LNCaP clone FGC (cell line): Measurements from ENCODE around the gene SMPD2.

ENCODE experiments used
- DNase-seq: peaks from one replicate; pipeline ENCODE4 v3.0.0-alpha.2; 2011; ENCODE audit warnings: low read depth
- H3K4me3 ChIP-seq: 2 replicates; pipeline ENCODE4 v1.5.1; 2011; ENCODE audit warnings: mild to moderate bottlenecking, low read depth, low read length, control low read depth
- TF ChIP-seq, protein P1 (sequence below): IDR thresholded peaks from 2 replicates; pipeline ENCODE4 v1.5.1; 2012; ENCODE audit warnings: mild to moderate bottlenecking; ENCODE audit not compliant: control insufficient read depth, insufficient read depth; ENCODE audit errors: extremely low read depth

SMPD2 gene

DNA sequence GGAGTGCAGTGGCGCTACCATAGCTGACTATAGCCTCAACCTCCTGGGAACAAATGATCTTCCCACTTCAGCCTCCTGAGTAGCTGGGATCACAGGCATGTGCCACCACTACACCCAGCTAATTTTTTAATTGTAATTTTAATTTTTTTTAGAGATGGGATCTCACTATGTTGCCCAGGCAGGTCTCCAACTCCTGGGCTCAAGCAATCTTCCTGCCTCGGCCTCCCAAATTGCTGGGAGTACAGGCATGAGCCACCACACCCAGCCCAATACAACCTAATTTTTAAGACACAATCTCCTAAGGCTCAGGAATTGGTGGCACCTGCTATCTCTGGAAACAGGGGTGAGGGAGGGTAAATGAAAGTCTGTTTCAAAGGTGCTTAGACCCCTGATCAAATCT, 36.7 kb downstream of the SMPD2 start:
- TF ChIP-seq, protein P1, sequence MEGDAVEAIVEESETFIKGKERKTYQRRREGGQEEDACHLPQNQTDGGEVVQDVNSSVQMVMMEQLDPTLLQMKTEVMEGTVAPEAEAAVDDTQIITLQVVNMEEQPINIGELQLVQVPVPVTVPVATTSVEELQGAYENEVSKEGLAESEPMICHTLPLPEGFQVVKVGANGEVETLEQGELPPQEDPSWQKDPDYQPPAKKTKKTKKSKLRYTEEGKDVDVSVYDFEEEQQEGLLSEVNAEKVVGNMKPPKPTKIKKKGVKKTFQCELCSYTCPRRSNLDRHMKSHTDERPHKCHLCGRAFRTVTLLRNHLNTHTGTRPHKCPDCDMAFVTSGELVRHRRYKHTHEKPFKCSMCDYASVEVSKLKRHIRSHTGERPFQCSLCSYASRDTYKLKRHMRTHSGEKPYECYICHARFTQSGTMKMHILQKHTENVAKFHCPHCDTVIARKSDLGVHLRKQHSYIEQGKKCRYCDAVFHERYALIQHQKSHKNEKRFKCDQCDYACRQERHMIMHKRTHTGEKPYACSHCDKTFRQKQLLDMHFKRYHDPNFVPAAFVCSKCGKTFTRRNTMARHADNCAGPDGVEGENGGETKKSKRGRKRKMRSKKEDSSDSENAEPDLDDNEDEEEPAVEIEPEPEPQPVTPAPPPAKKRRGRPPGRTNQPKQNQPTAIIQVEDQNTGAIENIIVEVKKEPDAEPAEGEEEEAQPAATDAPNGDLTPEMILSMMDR, result no peak
- H3K4me3 ChIP-seq, result no peak overlapping the region
- no peak for DNase-seq

DNA sequence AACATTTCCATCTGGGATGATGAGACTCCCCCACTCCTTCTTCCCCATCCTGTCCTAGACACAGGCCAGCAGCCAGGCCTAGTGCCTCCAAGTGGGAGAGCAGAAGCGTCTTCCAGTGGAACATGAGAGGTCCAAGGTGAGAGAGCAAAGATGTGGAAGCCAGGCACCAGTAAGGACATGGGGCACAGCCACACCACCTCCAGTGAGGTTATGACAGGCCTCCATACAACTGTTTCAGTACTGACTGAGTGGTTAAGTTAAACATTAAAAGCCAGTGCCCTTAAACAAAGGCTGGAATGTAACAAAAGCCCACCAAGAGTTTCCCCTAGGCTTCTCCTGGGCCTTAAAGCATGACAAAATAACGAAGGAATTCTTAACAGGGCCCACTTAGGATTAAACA, 37.2 kb downstream of the SMPD2 start:
- DNase-seq, result no peak
- H3K4me3 ChIP-seq, result no peak overlapping the region
- TF ChIP-seq, protein P1, result no peak

DNA sequence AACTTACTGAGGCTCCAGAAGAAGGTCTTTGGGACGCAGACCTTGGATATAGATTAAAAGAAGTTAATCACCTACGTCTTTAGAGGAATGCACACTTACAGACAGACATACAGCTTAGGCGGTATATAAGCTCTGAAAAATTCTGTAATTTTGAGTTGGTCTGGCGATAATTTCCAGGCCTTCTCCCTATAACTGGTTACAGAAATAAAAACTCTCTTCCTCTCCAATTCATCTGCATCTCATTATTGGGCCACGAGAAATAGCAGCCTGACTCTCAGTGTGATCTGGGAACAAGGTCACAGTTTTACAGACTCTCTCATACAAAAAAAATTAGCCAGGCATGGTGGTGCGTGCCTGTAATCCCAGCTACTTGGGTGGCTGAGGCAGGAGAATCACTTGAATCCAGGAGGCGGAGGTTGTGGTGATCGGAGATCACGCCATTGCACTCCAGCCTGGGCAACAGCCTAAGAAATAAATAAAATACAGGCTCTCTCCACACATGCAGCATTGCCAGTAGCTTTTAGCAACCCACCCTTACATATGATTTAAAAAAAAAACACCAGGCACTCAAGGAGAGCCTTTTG, 37.8 kb downstream of the SMPD2 start:
- DNase-seq, result no peak
- no peak overlapping the region for H3K4me3 ChIP-seq
- TF ChIP-seq, protein P1, result no peak

DNA sequence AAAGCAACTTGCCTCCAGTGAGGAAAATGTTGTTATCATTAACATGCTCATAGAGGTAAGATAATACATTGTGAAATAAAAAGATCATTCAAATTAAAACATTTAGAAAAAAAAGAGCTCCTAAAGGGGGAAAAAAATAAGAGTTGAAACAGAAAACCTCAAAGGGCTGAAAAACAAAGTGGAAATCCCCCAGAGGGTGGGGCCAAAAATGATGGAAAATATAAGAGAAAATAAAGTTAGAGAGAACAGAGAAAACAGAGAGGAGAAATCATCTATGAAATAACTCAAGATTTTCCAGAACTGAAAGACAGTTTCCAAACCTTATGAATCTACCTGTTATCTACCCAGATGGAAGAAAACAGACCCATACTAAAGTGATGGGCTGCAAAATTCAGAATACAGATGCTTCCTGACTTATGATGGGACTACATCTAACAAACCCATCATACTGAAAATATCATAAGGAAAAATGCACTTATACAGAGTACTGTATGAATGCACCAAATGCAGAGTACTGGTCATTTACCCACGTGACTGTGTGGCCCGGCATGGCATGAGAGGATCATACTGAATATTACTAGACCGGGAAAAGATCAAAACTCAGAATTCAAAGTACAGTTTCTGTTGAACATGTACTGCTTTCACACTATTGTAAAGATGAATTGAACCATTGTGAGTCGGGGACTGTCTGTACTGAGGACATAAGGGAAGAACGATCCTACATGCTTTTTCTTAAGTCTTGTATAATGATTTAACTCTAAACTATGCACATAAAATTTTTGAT, 38.5 kb downstream of the SMPD2 start:
- DNase-seq, result no peak
- TF ChIP-seq, protein P1, result no peak
- no peak overlapping the region for H3K4me3 ChIP-seq

DNA sequence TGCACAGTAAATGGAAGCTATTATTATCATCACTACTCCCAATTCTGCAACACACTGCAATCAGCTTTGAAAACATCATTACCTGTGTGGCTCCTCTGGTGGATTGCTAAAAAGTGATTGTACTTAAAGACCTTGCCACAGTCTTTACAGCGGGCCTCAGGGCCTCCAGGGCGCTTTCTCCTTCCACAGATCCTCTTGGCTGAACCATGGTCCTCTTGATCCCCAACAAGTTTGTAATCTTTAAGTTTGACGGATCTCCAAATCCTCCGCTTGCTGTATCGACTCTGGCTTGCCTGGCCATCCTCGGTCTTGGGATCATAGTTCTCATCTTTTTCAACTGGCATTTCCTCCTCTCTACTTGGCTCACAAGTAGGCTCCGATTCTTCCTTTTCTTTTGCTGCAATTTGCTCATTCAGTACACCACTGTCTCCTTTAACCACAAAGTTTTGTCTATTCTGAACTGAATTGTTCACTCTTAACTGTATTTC, 40.5 kb downstream of the SMPD2 start:
- no peak for DNase-seq
- H3K4me3 ChIP-seq, result no peak overlapping the region
- TF ChIP-seq, protein P1, result no peak

DNA sequence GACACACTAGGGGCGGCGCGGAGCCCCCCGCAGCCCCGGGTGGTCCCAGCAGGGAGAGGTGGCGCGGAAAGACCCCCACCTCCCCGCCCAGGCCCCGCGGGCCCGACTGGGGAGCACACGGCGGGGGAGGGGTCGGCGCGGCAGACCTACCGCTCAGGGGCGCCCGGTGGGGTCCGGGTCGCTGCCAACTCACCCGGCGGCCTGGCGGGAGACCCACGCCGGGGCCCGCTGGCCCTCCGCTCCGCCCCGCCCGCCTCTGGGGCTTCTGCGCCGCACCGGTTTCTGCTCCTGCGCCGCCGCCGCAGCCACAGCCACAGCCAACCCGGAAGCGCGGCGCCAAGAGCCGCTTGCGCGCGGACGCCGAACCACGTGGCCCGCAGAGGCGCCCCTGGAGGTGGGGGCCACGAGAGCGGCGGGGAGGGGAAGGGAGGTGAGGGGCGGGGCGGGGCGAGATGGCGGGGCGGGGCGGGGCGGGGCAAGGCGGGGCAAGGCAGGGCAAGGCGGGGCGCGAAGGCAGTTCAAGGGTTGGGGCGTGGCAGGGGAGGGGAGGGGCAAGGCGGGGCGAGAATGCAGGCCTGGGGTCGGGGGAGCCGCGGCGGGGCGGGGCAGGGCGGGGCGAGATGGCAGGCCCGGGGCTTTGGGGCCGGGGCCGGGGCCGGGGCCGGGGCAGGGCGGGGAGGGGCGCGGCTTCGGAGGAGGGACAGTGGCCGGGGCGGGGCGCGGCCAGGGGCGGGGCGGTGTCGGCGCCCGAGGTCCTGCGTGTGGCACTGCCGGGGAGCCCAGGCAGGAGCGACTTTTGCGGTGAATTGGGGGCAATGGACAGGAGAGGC, 42.6 kb downstream of the SMPD2 start, which contains the start of gene ZBTB24:
TSS of gene ZBTB24 (minus strand) at position 315 of the 830 bp plus-strand sequence. CDS start 1,193 bp downstream, outside the sequence.
- H3K4me3 ChIP-seq, result peak within 1 kb of the TSS; percentile 73
- DNase-seq, result no peak
- TF ChIP-seq, protein P1, result no peak
